ENCODE results near the gene CFD. TPM values are rescaled to one million over a fixed set of nuclear protein-coding genes. Genes with fewer than 3 reads are reported as not detected.
"Not testable (repeated sequence)": the region's sequence is repeated elsewhere in the genome, so short reads cannot be mapped to it uniquely, and the experiment has no call there.

CFD gene
- total RNA-seq (2014; rRNA removed; shearing (Covaris generic)), result not detected in 2 replicates
- polyA plus RNA-seq (2015; cell fraction: cytosol; rRNA removed), result not detected in 2 replicates
- polyA plus RNA-seq (2015; cell fraction: nucleus; rRNA removed), result 0.14 TPM in 1 of 2 replicates, not detected in the other

DNA sequence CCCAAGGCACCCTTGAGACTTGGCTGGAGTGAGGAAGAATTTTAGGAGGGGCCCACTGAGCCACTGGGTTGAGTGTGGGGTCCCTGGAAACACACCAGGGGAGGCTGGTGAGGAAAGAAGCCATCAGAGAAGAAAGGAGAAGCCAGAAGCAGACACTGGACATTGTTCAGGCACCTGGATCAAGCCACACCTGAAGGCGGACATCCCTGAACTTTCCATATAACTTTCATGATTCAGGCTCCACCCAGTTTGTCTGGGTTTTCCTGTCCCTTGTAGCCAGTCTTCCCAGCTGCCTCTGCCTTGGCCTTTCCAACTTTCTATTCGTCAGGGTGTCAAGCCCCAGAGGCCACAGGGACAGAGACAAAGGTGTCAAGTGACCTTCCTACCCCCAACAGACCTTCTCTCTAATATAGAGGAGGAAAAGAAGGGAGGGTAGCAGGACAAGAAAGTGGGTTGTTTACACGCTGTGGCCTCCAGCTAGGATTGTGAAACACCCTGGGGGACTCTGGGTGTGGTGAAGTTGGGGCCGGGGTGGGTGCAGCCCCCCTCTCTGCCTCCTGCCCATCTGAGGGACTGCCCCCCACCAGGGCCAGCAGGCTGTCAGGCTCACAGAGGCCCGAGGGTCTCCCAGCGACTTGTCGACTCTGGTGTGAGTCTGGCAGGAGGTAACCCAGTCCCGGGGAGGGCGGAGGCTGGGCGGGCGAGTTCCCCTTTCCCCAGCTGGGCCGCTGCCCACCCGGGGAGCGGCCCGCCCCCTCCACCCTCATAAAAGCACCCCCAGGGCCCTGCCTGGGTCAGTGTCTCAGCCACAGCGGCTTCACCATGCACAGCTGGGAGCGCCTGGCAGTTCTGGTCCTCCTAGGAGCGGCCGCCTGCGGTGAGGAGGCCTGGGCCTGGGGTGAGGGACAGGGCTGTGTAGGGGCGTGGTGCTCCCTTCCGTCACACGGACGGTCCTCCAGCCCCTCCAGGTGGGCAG, at the start of gene CFD:
CFD (plus strand) TSS at position 797 of the 976 bp plus-strand sequence; CDS start at position 823, 26 bp downstream.
- no peak for DNase-seq (ENCODE audit: low read depth)

- no peak for DNase-seq (ENCODE audit: low read depth)
Observed at GRCh38 chr19:810077-810855, 49.2 kb upstream of the CFD start.

DNA sequence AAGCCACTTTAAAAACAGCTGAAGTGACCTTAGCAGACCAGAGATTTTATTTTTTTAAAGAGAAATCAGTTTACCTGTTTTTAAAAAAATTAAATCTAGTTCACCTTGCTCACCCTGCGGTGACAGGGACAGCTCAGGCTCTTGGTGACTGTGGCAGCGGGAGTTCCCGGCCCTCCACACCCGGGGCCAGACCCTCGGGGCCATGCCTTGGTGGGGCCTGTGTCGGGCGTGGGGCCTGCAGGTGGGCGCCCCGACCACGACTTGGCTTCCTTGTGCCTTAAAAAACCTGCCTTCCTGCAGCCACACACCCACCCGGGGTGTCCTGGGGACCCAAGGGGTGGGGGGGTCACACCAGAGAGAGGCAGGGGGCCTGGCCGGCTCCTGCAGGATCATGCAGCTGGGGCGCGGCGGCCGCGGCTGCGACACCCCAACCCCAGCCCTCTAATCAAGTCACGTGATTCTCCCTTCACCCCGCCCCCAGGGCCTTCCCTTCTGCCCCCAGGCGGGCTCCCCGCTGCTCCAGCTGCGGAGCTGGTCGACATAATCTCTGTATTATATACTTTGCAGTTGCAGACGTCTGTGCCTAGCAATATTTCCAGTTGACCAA, 48.5 kb upstream of the CFD start:
- no peak for DNase-seq (ENCODE audit: low read depth)

- no peak for DNase-seq (ENCODE audit: low read depth)
Observed at GRCh38 chr19:811506-812048, 47.9 kb upstream of the CFD start.

DNA sequence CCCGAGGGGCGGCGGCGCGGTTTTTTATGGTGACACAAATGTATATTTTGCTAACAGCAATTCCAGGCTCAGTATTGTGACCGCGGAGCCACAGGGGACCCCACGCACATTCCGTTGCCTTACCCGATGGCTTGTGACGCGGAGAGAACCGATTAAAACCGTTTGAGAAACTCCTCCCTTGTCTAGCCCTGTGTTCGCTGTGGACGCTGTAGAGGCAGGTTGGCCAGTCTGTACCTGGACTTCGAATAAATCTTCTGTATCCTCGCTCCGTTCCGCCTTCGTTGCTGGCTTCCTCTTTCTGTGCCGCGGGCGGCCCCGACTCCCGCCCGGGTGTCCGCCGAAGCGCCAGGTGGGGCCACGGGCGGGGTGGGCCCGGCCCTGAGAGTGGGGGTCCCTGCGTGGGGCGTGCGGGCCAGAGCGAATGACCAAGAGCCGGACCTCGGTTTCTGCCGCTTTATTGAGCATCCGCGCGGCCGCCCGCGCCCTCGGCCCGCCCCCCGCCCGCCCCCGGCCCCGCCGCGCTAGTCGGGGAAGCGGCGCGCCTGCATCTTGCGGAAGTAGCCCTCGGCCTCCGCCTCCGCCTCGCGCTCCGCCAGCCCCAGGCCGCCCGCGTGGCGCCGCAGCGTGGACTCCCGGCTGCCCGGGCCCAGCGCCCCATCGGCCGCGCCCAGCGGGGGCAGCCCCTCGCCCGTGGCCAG, 47.3 kb upstream of the CFD start:
- DNase-seq (ENCODE audit: low read depth), result no peak

DNA sequence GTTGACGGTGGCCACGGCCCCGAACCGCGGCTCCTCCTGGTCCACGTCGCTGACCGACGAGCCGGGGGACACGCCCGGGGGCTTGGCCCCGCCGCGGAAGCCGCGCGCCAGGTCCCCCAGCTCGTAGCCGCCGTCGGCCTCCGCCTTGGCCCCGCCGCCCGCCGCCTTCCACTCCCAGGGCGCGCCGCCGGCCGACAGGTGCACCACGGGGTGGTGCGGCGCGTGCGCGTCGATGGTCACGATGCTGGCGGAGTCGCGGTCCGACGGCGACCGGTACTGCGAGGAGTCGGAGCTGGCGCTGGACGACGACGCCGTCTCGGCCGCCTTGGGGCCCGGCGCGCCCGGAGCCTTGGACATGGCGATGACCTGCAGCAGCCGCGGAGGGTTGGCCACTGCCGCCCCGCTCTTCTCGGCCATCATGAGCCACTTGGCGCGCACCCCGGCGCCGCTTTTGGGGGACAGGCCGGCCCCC, 46.7 kb upstream of the CFD start:
- no peak for DNase-seq (ENCODE audit: low read depth)

DNA sequence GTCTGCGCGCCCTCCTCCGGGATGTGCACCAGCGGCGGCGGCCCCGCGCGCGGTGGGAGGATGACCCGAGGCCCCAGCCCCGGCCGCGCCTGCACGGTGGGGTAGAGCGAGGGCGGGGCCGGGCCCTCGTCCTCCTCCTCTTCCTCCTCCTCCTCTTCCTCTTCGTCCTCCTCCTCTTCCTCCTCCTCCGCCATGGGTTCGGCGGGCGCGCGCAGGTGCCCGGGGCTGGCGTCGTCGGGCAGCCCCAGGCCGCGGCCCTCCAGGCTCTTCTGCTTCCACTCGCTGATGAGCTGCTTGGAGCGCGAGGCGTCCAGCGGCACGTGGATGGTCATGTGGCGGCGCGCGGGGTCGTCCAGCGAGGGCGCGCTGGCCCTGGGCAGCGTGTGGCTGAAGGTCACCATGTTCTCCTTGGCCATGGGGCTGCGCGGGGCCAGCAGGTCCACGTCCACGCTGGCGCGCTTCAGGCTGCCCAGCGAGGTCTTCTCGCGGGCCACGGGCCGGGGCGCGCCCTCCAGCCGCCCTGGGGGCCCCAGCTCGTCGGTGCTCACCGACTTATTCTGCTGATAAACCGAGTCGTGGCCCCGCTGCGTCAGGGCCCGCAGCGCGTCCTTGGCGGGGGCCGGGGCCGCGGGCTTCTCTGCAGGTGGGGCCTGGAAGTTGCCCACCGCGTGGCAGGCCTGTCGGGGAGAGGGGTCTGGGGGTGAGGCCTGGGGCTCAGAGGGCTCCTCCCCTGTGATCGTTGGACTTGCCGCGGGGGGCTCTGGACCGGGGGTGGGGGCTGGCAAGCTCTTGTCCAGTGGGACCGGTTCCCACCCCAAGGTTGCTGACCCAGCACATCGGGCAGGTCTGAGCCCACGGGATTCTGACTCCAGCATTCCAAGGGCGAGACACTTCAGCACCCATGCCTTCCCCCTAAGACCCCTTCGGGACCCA, 46.0 kb upstream of the CFD start:
- DNase-seq (ENCODE audit: low read depth), result no peak

DNA sequence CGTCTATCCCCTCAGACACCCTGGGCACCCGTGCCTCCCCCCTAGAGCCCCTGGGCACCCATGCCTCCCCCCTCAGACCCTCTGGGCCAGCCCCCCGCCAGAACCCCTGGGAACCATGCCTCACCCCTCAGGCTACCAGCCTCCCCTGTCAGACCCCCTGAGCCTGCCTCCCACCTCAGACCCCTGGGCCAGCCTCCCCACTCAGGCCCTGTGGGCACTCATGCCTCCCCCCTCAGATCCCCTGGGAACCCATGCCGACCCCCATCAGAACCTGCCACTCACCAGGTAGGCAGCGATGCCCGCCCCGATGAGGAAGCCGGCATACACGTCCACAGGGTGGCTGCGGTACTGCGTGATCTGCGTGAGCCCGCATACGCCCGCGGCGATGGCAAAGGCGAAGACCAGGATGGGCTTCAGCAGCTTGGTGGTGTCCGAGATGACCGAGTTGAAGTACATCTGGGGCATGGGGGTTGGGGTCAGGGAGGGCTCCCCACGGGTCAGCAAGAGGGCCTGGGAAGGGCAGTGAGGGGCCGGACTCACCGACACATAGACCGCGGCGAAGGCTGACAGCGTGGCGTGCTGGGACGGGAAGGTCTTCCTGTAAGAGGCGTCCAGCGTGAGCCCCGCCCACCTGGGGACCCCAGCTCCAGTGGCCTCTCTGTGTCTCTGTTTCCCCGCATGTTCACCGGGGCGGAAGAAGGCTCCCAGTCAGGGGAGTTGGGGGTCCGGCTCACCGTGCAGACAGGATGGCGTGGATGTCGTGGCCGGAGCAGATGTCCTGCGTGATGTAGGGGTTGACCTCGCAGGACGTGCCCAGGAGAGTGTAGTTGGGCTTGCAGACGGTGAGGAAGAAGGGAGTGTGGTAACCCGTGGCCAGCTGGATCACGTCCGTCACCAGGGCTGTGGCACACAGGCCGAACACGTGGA, 45.0 kb upstream of the CFD start:
- no peak for DNase-seq (ENCODE audit: low read depth)

DNA sequence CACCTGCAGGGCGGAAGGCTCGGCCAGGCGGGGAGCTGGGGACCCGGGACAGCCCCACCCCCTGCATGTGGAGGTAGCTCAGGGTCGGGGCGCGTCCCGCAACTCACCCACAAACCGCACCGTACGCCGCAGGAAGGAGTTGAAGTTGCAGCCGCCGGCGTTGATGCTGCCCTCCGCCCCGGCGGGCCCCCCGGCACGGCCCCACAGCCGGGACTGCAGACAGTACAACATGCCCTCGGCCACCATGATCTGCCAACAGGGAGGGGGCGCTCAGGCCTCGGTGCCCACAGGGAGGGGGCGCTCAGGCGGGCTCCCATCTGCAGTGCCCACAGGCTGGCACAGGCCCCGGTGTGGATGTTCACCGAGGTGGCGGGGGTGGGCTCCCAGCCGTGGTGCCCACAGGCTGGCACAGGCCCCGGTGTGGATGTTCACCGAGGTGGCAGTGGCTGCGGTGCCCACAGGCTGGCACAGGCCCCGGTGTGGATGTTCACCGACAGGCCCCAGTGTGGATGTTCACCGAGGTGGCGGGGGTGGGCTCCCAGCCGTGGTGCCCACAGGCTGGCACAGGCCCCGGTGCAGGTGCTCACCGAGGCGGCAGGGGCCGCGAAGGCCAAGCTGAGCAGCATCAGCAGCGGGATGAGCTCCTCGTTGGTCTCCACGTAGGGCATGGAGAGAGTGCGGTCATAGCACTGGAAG, 44.2 kb upstream of the CFD start:
- DNase-seq (ENCODE audit: low read depth), result no peak

GRCh38 chr19:815775-816499, 43.5 kb upstream of the CFD start:
- no peak for DNase-seq (ENCODE audit: low read depth)

DNA sequence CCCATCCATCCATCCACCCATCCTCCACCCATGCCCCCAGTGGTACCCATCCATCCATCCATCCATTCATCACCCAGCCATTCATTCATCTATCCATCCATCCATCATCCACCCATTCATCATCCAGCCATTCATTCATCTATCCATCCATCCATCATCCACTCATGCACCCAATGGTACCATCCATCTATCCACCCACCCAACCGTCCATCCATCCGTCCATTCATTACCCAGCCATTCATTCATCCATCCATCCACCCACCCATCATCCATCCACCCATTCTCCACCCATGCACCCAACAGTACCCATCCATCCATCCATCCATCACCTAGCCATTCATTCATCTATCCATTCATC, 43.0 kb upstream of the CFD start:
- no peak for DNase-seq (ENCODE audit: low read depth)

GRCh38 chr19:820212-820611, 39.3 kb upstream of the CFD start:
- not testable (repeated sequence) for DNase-seq (ENCODE audit: low read depth)

- DNase-seq (ENCODE audit: low read depth), result no peak
Observed at GRCh38 chr19:821231-821824, 38.1 kb upstream of the CFD start.

GRCh38 chr19:821825-822503, 37.5 kb upstream of the CFD start, which contains the start of gene PLPPR3:
Gene PLPPR3, minus strand, starts transcription at chr19:821955. Its CDS starts 396 bp downstream, at chr19:821559.
- no peak for DNase-seq (ENCODE audit: low read depth)

DNA sequence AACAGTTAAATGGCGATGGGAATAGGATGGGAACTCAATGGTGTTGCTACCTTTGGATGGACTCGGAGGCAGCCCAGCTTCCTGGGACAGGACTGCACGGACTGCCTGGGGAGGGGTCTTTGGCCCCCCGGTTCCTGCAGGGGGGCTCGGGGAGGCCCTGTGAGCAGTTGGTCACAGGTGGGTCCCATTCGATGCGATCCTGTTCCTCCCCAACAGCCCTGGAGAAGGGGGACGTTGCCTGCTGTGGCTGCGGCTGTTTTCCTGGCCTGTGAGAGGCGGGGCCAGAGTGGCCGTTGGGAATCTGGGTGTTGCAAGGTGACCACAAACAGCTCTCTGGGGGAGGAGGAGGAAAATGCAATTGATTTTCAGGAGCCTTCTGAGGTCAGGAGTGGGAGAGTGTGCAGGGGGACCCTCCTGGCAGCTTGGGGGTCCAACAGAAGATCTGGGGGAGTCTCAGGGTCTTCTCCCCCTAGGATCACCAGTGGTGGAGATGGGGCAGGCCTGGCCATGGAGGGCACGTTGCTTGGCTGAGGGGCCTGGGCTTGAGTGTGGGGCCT, 35.8 kb upstream of the CFD start:
- no peak for DNase-seq (ENCODE audit: low read depth)

DNA sequence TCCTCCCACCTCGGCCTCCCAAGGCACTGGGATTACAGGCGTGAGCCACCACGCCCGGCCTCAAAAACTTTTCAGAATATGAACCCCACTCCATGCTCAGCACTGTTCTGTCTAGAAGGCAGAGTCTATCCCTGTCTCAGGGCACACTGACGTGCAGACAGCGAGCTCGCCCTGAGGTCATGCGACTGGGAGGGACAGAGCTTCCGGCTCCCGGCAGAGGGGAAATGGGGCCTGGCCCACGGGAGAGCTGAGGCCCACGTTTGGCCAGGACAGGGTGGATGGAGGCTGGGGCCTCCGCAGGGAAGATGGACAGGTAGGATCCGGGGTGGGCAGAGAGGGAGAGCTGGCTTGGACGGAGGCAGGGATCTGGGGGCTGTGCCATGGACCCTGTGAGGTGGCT, 34.6 kb upstream of the CFD start:
- DNase-seq (ENCODE audit: low read depth), result no peak
